HEK293 (cell line): ENCODE data around the gene LMNTD2.

Experiments
- CTCF ChIA-PET: fragments of 350-600 bp; formaldehyde crosslinking; extraction: SDS; loops from one replicate; lab custom pipeline; 2021; ENCODE audit warnings: antibody characterized with exemption; lab: Yijun Ruan, JAX
- POLR2A ChIA-PET: fragments of 300-600 bp; formaldehyde crosslinking; extraction: SDS; loops from one replicate; lab custom pipeline; 2020; ENCODE audit warnings: antibody characterized with exemption, inconsistent platforms; lab: Yijun Ruan, JAX
- H3K27ac ChIP-seq: fragments of 200-500 bp; sonication (Bioruptor generic); 2 replicates; pipeline ENCODE4 v1.5.1; 2014; ENCODE audit warnings: low read depth, low read length, control low read depth, inconsistent platforms; ENCODE audit errors: extremely low read depth
- H3K36me3 ChIP-seq, 2 experiments: fragments of 200-500 bp in 1 of 2; sonication (Bioruptor generic) in 1 of 2; 1 replicate in 1 of 2; 2 replicates in 1 of 2; pipeline ENCODE4 v1.5.1; 2014 to 2017; ENCODE audit warnings: inconsistent platforms in 2 of 2, low read length in 2 of 2; ENCODE audit not compliant: control insufficient read depth in 2 of 2, insufficient read depth in 1 of 2
- H3K4me1 ChIP-seq: fragments of 200-500 bp; sonication (Bioruptor generic); 2 replicates; pipeline ENCODE4 v1.5.1; 2014; ENCODE audit warnings: mild to moderate bottlenecking, low read length, inconsistent platforms; ENCODE audit not compliant: control insufficient read depth, insufficient read depth
- H3K4me3 ChIP-seq: 2 replicates; pipeline ENCODE4 v1.5.1; 2011; ENCODE audit warnings: low read depth, mild to moderate bottlenecking, control low read depth, low read length, moderate library complexity
- H3K9me3 ChIP-seq: fragments of 200-500 bp; sonication (Bioruptor generic); 2 replicates; pipeline ENCODE4 v1.5.1; 2014; ENCODE audit warnings: low read depth, low read length, inconsistent platforms; ENCODE audit not compliant: control insufficient read depth, insufficient read depth
- KLF10 ChIP-seq: fragments of 450-650 bp; IDR thresholded peaks from 2 replicates; pipeline ENCODE4 v1.5.1; 2018; ENCODE audit warnings: missing biosample characterization, mild to moderate bottlenecking, missing genetic modification characterization
- SALL2 ChIP-seq: fragments of 450-650 bp; formaldehyde crosslinking; IDR thresholded peaks from 2 replicates; pipeline ENCODE4 v1.5.0; 2017; ENCODE audit warnings: missing biosample characterization, mild to moderate bottlenecking, missing genetic modification characterization, borderline replicate concordance
- ZBTB11 ChIP-seq: fragments of 450-650 bp; formaldehyde crosslinking; conservative IDR thresholded peaks from 2 replicates; pipeline ENCODE4 v1.5.1; 2016; ENCODE audit warnings: low read depth, missing biosample characterization, missing genetic modification characterization
- ZBTB20 ChIP-seq: fragments of 450-650 bp; formaldehyde crosslinking; IDR thresholded peaks from 2 replicates; pipeline ENCODE4 v1.5.1; 2016; ENCODE audit warnings: missing biosample characterization, missing genetic modification characterization
- ZNF121 ChIP-seq: fragments of 450-650 bp; formaldehyde crosslinking; IDR thresholded peaks from 2 replicates; pipeline ENCODE4 v1.5.1; 2016; ENCODE audit warnings: missing biosample characterization, missing genetic modification characterization
- ZNF16 ChIP-seq: fragments of 450-650 bp; formaldehyde crosslinking; IDR thresholded peaks from 2 replicates; pipeline ENCODE4 v1.5.1; 2016; ENCODE audit warnings: low read depth, missing biosample characterization, missing genetic modification characterization
- ZNF248 ChIP-seq: fragments of 450-650 bp; formaldehyde crosslinking; IDR thresholded peaks from 2 replicates; pipeline ENCODE4 v1.5.1; 2017; ENCODE audit warnings: missing biosample characterization, missing genetic modification characterization
- ZNF335 ChIP-seq: fragments of 450-650 bp; formaldehyde crosslinking; conservative IDR thresholded peaks from 2 replicates; pipeline ENCODE4 v1.5.1; 2016; ENCODE audit warnings: missing biosample characterization, missing genetic modification characterization
- ZNF416 ChIP-seq: fragments of 450-650 bp; formaldehyde crosslinking; IDR thresholded peaks from 2 replicates; pipeline ENCODE4 v1.5.1; 2016; ENCODE audit warnings: missing biosample characterization, missing genetic modification characterization
- ZNF549 ChIP-seq: fragments of 450-650 bp; IDR thresholded peaks from 2 replicates; pipeline ENCODE4 v1.5.1; 2018; ENCODE audit warnings: missing biosample characterization, missing genetic modification characterization, mild to moderate bottlenecking, inconsistent platforms, moderate library complexity
- ZNF837 ChIP-seq: fragments of 450-650 bp; formaldehyde crosslinking; IDR thresholded peaks from 2 replicates; pipeline ENCODE4 v1.5.1; 2016; ENCODE audit warnings: missing biosample characterization, missing genetic modification characterization
- ZSCAN5A ChIP-seq: fragments of 450-650 bp; formaldehyde crosslinking; IDR thresholded peaks from 2 replicates; pipeline ENCODE4 v1.5.1; 2016; ENCODE audit warnings: missing biosample characterization, missing genetic modification characterization
- TF ChIP-seq, protein P1 (sequence below): fragments of 450-650 bp; formaldehyde crosslinking; IDR thresholded peaks from 2 replicates; pipeline ENCODE4 v1.5.1; 2016; ENCODE audit warnings: missing biosample characterization, missing genetic modification characterization
- TF ChIP-seq, protein P2 (sequence below): fragments of 450-650 bp; IDR thresholded peaks from 2 replicates; pipeline ENCODE4 v1.5.1; 2018; ENCODE audit warnings: missing biosample characterization, mild to moderate bottlenecking, missing genetic modification characterization

The LMNTD2 gene

GRCh38 chr11:579830-580601 lies 19.5 kb upstream of the LMNTD2 start:
- Histone ChIP-seq H3K9me3 (no peaks in the 10 kb centered on the region), H3K27ac (no peak overlapping the region), H3K4me1 (peaks cover 5% of the 10 kb centered on the region), H3K4me3 (no peak overlapping the region), H3K36me3 (peaks cover 3 to 56% of the 10 kb centered on the region in 2 experiments; a peak in 2 of 3 replicates)
- POLR2A ChIA-PET, result no interaction called here
- no peak for TF ChIP-seq SALL2
- CTCF ChIA-PET, result interaction anchor here (1.1 kb wide), 1 partner anchor 25 kb away, joined by 3 read pairs; no protein-coding TSS in a partner anchor

DNA sequence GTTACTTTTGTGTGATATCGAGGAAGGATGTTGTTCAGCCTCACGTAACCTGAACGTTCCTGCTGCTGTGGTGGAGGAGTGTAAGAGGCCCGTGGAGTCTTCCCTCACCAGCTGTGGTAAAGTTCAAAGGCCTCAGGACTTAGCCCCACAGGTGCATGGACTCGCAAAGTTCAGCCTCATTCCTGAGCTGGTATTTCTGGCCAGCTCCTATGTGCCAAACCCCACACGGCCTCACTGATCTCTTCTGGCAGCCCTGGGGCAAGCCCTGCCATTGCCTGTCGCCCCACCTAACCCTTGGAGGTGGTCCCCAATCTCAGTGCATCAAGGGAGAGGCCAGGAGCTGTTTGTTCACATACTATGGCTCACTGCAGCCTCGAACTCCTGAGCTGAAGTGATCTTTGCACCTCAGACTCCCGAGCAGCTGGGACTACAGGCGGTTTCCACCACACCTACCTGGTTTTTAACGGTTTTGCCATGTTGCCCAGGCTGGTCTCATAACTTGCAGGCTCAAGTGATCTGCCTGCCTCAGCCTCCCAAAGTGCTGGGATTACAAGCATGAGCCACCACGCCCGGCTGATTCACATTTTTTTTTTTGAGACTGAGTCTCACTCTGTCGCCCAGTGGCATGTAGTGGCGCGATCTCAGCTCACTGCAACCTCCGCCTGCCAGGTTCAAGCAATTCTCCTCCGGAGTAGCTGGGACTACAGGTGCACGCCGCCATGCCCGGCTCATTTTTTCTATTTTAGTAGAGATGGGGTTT lies 17.9 kb upstream of the LMNTD2 start:
- peaks cover 5% of the 10 kb centered on the region for H3K4me1 ChIP-seq
- ChIA-PET CTCF (interaction anchor here (0.5 to 0.6 kb wide), 2 partner anchors 55 to 140 kb away, joined by 3 read pairs; no protein-coding TSS in a partner anchor), POLR2A (interaction anchor here (0.8 kb wide), 1 partner anchor 24 kb away, joined by 3 read pairs; no protein-coding TSS in a partner anchor)
- no peak overlapping the region for H3K27ac ChIP-seq
- no peaks in the 10 kb centered on the region for H3K9me3 ChIP-seq
- H3K4me3 ChIP-seq, result peak overlapping the region; percentile 75
- H3K36me3 ChIP-seq, result peaks cover 3 to 43% of the 10 kb centered on the region in 2 experiments; a peak in 2 of 3 replicates
- no peak for TF ChIP-seq ZNF121 (tag by site-specific recombination)
- TF ChIP-seq ZNF248, result no peak
- TF ChIP-seq, protein P1, sequence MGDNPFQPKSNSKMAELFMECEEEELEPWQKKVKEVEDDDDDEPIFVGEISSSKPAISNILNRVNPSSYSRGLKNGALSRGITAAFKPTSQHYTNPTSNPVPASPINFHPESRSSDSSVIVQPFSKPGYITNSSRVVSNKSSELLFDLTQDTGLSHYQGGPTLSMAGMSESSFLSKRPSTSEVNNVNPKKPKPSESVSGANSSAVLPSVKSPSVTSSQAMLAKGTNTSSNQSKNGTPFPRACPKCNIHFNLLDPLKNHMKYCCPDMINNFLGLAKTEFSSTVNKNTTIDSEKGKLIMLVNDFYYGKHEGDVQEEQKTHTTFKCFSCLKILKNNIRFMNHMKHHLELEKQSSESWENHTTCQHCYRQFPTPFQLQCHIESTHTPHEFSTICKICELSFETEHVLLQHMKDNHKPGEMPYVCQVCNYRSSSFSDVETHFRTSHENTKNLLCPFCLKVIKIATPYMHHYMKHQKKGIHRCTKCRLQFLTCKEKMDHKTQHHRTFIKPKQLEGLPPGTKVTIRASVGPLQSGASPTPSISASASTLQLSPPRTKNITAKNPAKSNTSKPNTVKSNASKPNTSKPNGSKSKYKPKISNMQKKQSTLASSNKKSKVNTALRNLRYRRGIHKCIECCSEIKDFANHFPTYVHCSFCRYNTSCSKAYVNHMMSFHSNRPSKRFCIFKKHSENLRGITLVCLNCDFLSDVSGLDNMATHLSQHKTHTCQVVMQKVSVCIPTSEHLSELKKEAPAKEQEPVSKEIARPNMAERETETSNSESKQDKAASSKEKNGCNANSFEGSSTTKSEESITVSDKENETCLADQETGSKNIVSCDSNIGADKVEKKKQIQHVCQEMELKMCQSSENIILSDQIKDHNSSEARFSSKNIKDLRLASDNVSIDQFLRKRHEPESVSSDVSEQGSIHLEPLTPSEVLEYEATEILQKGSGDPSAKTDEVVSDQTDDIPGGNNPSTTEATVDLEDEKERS (tag by site-specific recombination), result no peak
- no peak for TF ChIP-seq KLF10 (tag by site-specific recombination)
- TF ChIP-seq ZNF16 (tag by site-specific recombination), result no peak
- no peak for TF ChIP-seq ZNF837 (tag by site-specific recombination)
- no peak for TF ChIP-seq ZBTB11 (tag by site-specific recombination)
- no peak for TF ChIP-seq ZBTB20 (tag by site-specific recombination)
- TF ChIP-seq, protein P2, sequence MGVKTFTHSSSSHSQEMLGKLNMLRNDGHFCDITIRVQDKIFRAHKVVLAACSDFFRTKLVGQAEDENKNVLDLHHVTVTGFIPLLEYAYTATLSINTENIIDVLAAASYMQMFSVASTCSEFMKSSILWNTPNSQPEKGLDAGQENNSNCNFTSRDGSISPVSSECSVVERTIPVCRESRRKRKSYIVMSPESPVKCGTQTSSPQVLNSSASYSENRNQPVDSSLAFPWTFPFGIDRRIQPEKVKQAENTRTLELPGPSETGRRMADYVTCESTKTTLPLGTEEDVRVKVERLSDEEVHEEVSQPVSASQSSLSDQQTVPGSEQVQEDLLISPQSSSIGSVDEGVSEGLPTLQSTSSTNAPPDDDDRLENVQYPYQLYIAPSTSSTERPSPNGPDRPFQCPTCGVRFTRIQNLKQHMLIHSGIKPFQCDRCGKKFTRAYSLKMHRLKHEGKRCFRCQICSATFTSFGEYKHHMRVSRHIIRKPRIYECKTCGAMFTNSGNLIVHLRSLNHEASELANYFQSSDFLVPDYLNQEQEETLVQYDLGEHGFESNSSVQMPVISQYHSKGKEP, result no peak

- Histone ChIP-seq H3K27ac (no peak overlapping the region), H3K4me3 (peak overlapping the region; percentile 75), H3K4me1 (peaks cover 5% of the 10 kb centered on the region), H3K36me3 (peaks cover 0 to 36% of the 10 kb centered on the region in 2 experiments; a peak in 2 of 3 replicates), H3K9me3 (no peaks in the 10 kb centered on the region)
- ChIA-PET POLR2A (no interaction called here), CTCF (interaction anchor here (0.6 kb wide), 1 partner anchor 353 kb away, joined by 3 read pairs; no protein-coding TSS in a partner anchor)
- no peak for TF ChIP-seq ZNF549 (tag by site-specific recombination)
- TF ChIP-seq ZNF416 (tag by site-specific recombination), result no peak
- no peak for TF ChIP-seq ZSCAN5A
- TF ChIP-seq ZNF335 (tag by site-specific recombination), result peak; percentile 91
Observed at GRCh38 chr11:577611-577894, 17.0 kb upstream of the LMNTD2 start.
